ENCODE results near the gene GCN1.

GRCh38 chr12:120106151-120106550 is 88.4 kb downstream of the GCN1 start:
- TF ChIP-seq RAD21 (conservative IDR thresholded peaks at IDR 0.05 in 1 of 2, IDR thresholded peaks at IDR 0.05 in 1 of 2), result no peak
- TF ChIP-seq CTCF (IDR thresholded peaks at IDR 0.05), result no peak
- TF ChIP-seq POLR2A (IDR thresholded peaks at IDR 0.05; ENCODE audit: low read length), result no peak
- no peak for TF ChIP-seq HDAC2 (IDR thresholded peaks at IDR 0.05)
- TF ChIP-seq MAX (IDR thresholded peaks at IDR 0.05), result no peak
- TF ChIP-seq SMC3 (IDR thresholded peaks at IDR 0.05), result no peak
- TF ChIP-seq REST (IDR thresholded peaks at IDR 0.05), result no peak
- TF ChIP-seq EHMT2 (IDR thresholded peaks at IDR 0.05; ENCODE audit: low read depth), result no peak
- TF ChIP-seq NFE2L2 (conservative IDR thresholded peaks at IDR 0.05; ENCODE audit: low read length), result no peak
- no peak for TF ChIP-seq ZFP36 (IDR thresholded peaks at IDR 0.05; ENCODE audit: borderline replicate concordance, partially characterized antibody)
- TF ChIP-seq BHLHE40 (IDR thresholded peaks at IDR 0.05; ENCODE audit: low read depth, low read length), result no peak
- TF ChIP-seq EP300 (IDR thresholded peaks at IDR 0.05), result no peak
- no peak for TF ChIP-seq CEBPB (IDR thresholded peaks at IDR 0.05)
